ENCODE measurements around the gene FGF14. TPM values are rescaled to one million over a fixed set of nuclear protein-coding genes. Genes with fewer than 3 reads are reported as not detected.

FGF14 gene
- total and polyA plus RNA-seq, 2 experiments from 2014 or later, result 0.03 TPM; not detected in 1

- TF ChIP-seq REST (IDR thresholded peaks at IDR 0.05; ENCODE audit: unreplicated experiment) (no peak), EZH2 (IDR thresholded peaks at IDR 0.05; ENCODE audit: low read depth, unreplicated experiment) (no peak), STAT1 (IDR thresholded peaks at IDR 0.05; ENCODE audit: unreplicated experiment) (no peak), EZH2phosphoT487 (IDR thresholded peaks at IDR 0.05; ENCODE audit: unreplicated experiment) (no peak), ZNF331 (CRISPR knock-in tag; IDR thresholded peaks at IDR 0.05; ENCODE audit: low read depth) (no peak), CTCF (conservative IDR thresholded peaks at IDR 0.05; ENCODE audit: low read depth in 2 of 2) (no peak), CREB1 (CRISPR knock-in tag; IDR thresholded peaks at IDR 0.05; ENCODE audit: low read depth) (no peak), NANOG (IDR thresholded peaks at IDR 0.05; ENCODE audit: borderline replicate concordance) (no peak), POLR2AphosphoS5 (IDR thresholded peaks at IDR 0.05; ENCODE audit: low read depth) (no peak), JUNB (IDR thresholded peaks at IDR 0.05; ENCODE audit: unreplicated experiment) (no peak), ZNF114 (CRISPR knock-in tag; IDR thresholded peaks at IDR 0.05) (no peak)
- TF ChIP-seq, protein P1, sequence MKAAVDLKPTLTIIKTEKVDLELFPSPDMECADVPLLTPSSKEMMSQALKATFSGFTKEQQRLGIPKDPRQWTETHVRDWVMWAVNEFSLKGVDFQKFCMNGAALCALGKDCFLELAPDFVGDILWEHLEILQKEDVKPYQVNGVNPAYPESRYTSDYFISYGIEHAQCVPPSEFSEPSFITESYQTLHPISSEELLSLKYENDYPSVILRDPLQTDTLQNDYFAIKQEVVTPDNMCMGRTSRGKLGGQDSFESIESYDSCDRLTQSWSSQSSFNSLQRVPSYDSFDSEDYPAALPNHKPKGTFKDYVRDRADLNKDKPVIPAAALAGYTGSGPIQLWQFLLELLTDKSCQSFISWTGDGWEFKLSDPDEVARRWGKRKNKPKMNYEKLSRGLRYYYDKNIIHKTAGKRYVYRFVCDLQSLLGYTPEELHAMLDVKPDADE (IDR thresholded peaks at IDR 0.05), result no peak
- TF ChIP-seq, protein P2, sequence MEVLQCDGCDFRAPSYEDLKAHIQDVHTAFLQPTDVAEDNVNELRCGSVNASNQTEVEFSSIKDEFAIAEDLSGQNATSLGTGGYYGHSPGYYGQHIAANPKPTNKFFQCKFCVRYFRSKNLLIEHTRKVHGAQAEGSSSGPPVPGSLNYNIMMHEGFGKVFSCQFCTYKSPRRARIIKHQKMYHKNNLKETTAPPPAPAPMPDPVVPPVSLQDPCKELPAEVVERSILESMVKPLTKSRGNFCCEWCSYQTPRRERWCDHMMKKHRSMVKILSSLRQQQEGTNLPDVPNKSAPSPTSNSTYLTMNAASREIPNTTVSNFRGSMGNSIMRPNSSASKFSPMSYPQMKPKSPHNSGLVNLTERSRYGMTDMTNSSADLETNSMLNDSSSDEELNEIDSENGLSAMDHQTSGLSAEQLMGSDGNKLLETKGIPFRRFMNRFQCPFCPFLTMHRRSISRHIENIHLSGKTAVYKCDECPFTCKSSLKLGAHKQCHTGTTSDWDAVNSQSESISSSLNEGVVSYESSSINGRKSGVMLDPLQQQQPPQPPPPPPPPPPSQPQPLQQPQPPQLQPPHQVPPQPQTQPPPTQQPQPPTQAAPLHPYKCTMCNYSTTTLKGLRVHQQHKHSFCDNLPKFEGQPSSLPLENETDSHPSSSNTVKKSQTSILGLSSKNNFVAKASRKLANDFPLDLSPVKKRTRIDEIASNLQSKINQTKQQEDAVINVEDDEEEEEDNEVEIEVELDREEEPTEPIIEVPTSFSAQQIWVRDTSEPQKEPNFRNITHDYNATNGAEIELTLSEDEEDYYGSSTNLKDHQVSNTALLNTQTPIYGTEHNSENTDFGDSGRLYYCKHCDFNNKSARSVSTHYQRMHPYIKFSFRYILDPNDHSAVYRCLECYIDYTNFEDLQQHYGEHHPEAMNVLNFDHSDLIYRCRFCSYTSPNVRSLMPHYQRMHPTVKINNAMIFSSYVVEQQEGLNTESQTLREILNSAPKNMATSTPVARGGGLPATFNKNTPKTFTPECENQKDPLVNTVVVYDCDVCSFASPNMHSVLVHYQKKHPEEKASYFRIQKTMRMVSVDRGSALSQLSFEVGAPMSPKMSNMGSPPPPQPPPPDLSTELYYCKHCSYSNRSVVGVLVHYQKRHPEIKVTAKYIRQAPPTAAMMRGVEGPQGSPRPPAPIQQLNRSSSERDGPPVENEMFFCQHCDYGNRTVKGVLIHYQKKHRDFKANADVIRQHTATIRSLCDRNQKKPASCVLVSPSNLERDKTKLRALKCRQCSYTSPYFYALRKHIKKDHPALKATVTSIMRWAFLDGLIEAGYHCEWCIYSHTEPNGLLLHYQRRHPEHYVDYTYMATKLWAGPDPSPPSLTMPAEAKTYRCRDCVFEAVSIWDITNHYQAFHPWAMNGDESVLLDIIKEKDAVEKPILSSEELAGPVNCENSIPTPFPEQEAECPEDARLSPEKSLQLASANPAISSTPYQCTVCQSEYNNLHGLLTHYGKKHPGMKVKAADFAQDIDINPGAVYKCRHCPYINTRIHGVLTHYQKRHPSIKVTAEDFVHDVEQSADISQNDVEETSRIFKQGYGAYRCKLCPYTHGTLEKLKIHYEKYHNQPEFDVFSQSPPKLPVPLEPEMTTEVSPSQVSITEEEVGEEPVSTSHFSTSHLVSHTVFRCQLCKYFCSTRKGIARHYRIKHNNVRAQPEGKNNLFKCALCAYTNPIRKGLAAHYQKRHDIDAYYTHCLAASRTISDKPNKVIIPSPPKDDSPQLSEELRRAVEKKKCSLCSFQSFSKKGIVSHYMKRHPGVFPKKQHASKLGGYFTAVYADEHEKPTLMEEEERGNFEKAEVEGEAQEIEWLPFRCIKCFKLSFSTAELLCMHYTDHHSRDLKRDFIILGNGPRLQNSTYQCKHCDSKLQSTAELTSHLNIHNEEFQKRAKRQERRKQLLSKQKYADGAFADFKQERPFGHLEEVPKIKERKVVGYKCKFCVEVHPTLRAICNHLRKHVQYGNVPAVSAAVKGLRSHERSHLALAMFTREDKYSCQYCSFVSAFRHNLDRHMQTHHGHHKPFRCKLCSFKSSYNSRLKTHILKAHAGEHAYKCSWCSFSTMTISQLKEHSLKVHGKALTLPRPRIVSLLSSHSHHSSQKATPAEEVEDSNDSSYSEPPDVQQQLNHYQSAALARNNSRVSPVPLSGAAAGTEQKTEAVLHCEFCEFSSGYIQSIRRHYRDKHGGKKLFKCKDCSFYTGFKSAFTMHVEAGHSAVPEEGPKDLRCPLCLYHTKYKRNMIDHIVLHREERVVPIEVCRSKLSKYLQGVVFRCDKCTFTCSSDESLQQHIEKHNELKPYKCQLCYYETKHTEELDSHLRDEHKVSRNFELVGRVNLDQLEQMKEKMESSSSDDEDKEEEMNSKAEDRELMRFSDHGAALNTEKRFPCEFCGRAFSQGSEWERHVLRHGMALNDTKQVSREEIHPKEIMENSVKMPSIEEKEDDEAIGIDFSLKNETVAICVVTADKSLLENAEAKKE (CRISPR knock-in tag; IDR thresholded peaks at IDR 0.05), result no peak
- H3K27me3 ChIP-seq (ENCODE audit: insufficient read depth), result no peaks in the 10 kb centered on the region
- H3K27ac Mint-ChIP-seq, result no peak overlapping the region
- H2AFZ ChIP-seq, result peak overlapping the region; percentile 73; the same call in 1 of the 2 replicates
- no peak overlapping the region for H3K4me2 ChIP-seq
- no peaks in the 10 kb centered on the region for H3K9me3 Mint-ChIP-seq
- no peak overlapping the region for H3K4me3 ChIP-seq
- no peaks in the 10 kb centered on the region for H3K36me3 ChIP-seq (ENCODE audit: insufficient read depth)
- H3K4me1 ChIP-seq (ENCODE audit: insufficient read depth), result no peaks in the 10 kb centered on the region
- H3K79me2 ChIP-seq (replicated peaks; ENCODE audit: insufficient read depth), result no peaks in the 10 kb centered on the region
- no peak overlapping the region for H3K27ac ChIP-seq (ENCODE audit: low read depth)
- no peaks in the 10 kb centered on the region for H3F3A ChIP-seq (replicated peaks; ENCODE audit: low read depth)
- no peaks in the 10 kb centered on the region for H3K27me3 Mint-ChIP-seq (ENCODE audit: insufficient read depth, low read depth, poor library complexity)
- H4K20me1 ChIP-seq (replicated peaks; ENCODE audit: insufficient read depth), result no peaks in the 10 kb centered on the region
- no peak for DNase-seq (ENCODE audit: low spot score)
- H3K4me3 Mint-ChIP-seq, result no peak overlapping the region
- no peaks in the 10 kb centered on the region for H3K9me2 ChIP-seq (ENCODE audit: insufficient read depth)
- no peak for ATAC-seq
- no peaks in the 10 kb centered on the region for H3K36me3 Mint-ChIP-seq (ENCODE audit: low read depth)
- H3K4me1 Mint-ChIP-seq, result no peaks in the 10 kb centered on the region; the same call in 2 of the 3 replicates
Measured at GRCh38 chr13:102310691-102311418, 91.0 kb downstream of the FGF14 start.

Data from GM23338 (cell line).